Stimulated activated naive CD4-positive, alpha-beta T cell (primary cell): ENCODE measurements around the gene NUDT14.

Source experiments
- DNase-seq, 6 experiments: peaks; one replicate each; lab custom pipeline; 2025; lab: John Stamatoyannopoulos, UW

NUDT14 gene

DNA sequence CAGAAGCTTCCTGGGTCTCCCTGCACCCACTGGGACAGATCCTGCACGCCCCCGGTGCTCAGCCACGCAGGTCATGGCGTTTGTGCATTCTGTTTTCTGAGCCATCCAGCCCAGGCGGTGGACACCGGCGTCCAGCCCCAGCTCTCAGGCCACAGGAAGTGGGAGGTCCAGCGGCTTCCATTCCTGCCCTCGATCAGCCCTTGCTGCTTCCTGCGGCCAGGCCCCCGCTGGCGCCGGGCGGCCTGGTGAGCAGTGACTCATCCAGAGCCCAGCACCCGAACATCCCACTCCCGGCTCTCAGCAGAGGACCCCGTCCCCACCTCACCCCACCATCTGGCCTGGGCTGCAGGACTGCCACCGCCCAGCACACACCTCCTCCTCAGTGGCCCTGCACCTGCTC lies 18.0 kb upstream of the NUDT14 start:
- no peak for DNase-seq

DNA sequence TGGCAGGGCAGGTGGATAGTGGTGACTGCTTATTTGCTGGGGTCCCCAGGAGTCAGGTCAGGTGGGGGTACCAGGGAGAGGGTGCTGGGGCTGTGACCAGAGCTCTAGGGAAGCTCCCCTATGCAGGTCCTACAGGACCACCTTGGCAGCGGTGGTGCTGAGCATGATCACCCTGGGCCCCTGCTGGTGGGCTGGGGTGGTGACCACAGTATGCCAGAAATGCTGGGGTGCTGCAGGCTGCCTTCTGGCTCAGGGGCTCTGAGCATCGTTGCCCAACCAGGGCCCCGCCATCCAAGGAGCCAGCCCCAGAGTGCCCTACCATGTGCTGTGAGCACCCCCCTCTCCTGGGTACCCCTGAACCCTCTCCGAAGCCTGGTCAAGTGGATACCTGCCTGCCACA lies 17.5 kb upstream of the NUDT14 start:
- DNase-seq, result no peak

DNA sequence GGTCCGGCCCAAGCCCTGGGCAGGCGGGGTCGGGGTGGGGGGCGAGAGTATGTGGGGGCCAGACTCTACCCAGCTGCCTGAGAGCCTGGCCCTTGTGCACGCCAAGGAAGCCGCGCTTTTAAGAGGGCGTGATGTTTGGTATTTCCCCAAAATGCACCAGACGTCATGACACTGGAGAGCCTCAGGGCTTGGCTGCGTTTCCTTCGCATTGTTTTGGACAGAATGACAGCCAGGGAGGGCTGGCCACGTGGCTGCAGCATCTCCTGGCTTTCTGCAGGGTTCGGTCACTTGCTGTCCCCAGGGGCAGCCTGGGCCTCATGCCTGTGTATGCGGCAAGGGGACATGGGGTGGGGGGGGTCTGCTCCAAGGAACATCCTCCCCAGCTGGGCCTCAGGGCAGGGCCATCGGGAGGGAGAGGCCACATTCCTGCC lies 16.1 kb upstream of the NUDT14 start:
- DNase-seq, result no peak

DNA sequence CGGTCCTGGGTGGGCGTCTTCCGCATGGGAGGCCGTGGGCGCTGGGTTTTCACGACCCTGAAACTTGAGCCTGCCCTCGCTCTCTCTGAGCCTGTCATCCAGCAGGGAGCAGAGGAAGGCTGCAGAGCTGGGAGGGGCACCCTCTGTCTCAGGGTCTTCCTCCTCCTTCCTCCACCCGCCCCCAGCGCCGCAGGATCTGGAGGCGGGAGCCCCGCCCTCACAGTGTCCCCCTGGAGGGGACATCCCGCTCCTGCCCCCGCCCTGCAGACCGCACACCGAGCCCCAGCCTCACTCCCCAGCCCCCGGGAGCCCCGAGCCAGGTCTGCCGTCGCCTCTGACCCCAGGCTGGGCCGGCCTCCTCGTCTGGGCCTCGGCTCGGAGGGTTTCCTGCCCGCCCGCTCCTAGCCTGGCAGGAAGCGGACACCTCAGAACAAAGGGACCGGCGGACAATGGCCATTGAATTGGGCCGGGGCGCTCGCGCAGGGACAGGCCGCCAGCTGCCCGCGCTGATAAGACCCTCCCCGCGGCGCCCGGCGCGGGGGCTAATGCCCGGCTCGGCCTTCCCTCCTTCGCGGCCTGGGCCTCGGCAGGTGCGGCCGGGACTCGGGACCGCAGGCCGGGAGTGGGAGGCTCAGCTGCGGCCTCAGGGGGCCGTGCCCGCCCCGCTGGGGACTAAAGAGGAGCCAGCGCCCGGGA lies 15.3 kb upstream of the NUDT14 start:
- DNase-seq, result no peak

DNA sequence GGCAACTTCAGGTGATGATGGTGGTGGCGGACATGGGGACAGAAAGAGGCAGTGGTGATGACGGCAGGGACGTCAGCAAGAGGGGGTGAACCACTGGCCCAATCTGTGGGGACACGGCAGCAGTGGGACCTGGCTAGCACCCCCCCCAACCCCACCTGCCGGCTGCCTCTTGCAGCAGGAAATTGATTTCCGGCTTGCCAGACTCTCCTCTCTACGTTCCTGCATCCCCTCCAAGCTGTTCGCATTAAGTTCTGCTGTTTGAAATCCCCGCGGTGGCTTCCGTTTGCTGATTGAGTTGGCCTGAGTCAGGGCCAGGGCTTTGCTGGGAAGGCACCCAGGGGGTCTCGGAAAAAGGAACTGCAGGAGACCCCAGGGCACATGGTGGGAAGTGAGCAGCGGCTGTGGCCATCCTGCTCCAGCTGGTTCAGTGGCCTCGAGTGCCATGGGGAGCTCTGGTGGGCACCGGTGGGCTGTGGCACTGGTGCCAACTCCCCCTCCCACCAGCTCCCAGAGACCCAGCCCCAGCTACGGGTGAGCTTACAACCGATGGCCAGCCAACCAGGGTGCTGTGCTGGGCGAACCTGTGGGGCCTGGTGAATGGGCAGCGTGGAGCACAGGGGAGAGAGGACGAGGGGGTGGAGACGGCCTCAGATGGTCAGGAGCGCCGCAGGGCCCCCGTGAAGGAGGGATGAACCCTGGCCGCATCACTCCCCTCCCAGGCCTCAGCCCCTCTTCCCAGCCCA lies 14.6 kb upstream of the NUDT14 start:
- DNase-seq, result peak in 4 of 6 experiments; percentile 17 to 37 (median 20)

DNA sequence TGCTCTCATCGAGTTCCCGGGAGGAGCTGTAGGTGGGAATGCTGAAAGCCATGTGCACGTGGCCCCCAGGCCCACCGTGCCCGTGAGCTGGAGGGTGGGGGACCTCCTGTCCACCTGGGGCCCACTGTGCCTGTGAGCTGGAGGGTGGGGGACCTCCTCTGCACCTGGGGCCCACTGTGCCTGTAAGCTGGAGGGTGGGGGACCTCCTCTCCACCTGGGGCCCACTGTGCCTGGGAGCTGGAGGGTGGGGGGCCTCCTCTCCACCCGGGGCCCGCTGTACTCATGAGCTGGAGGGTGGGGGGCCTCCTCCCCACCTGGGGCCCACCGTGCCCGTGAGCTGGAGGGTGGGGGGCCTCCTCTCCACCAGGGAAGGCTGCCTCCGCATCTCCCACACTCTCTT lies 13.9 kb upstream of the NUDT14 start:
- DNase-seq, result no peak

DNA sequence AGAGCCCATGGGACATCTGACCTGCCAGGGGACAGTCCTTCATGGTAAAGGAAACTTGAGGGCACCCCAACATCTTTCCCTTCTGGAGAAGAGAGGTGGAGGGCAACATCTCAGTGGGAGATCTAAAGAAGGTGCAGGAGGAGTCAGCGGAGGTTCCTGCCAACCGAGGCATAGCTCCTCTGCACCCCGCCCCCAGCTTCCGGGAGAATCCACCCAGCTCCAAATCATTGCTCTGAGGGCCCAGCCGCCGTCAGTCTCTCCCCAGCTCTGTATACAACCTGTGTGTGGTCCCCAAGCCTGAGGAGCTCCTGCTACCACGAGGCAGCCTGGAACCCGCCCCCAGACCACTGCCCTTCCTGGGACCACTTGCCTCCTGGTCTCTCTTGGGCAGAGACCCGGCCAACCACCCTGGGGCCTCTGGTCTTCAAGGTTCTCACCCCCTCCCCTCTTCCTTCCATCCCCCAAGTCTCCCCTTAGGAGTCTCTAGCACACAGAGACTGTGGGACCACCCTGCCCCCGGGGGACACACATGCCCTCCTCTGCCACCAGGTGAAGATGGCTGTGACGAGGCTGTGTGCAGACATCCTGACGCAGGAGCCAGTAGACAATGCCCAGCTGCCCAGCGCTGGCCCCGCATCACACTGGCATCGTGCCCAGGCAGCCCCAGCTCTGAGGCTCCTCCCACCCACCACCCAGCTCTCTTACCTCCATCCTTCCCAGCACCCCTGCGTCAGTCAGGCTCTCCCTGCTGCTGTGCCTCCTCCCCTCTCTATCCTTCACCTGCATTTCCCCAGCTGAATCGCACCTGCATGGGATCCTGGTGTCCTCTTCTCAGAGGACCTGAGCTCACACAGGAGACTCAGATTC lies 13.0 kb upstream of the NUDT14 start:
- peak in 4 of 6 experiments; percentile 20 to 33 (median 27) for DNase-seq

DNA sequence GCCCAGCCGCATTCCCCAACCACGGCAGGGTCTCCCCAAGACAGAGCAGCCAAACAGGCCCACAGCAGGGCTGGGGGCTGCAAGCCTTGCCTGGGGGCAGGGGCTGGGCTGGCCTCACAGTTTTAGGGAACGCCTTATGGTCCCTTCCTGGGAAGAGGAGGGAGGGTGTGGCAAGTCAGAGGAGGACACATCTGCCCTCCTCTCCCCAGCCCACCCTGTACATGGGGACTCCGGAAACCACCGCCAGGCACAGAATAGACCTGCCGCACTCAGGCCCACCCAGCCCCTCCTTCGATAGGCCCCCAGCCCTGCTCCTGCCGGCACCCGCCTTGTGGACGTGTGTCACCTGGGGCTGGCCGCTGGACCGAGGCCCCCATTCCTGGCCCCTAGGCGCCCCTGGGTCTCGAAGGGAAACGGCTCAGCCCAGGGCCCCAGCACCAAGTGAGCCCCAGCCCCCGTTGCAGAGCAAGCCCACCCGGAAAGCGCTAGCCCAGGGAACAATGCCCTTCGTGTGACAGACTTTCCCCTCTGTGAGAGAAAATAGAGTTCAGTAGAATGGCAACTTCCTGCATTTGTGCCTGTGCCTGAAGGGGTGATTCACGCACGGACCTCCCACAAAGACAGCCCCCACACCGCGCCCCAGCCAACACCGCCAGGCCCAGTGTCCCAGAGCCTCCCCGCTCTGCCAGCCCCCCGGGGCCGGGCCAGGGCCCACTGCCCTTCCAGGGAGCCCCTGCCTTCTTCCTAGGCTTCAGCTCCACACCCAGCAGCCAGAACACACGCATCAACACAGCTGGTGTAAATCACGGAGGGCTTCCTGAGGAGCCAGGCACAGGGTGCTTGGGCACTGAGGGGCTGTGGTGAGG lies 12.0 kb upstream of the NUDT14 start:
- DNase-seq, result peak in 1 of 6 experiments; percentile 41

DNA sequence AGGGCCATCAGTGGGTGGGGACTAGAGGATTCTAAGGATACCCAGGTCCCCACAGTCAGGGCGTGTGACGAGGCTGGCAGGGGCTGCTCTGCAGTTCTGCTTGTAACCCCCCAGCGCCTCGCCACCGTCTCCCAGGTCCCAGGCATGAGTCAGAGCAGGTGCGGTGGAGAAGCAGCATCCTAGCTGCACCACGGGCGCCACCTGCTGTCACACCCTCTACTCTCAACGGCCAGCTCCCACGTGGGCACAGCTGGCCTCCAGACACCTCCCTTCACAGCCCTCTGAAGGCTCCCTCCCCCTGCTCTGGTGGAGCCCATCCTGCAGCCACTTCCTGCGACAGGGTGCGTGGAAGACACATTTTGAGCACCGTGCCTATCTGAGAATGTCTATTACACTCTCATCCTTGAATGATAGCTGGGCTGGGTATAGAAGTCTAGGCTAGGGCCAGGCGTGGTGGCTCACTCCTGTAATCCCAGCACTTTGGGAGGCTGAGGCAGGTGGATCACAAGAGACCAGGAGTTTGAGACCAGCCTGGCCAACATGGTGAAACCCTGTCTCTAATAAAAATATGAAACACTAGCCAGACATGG lies 6.9 kb upstream of the NUDT14 start:
- DNase-seq, result no peak

DNA sequence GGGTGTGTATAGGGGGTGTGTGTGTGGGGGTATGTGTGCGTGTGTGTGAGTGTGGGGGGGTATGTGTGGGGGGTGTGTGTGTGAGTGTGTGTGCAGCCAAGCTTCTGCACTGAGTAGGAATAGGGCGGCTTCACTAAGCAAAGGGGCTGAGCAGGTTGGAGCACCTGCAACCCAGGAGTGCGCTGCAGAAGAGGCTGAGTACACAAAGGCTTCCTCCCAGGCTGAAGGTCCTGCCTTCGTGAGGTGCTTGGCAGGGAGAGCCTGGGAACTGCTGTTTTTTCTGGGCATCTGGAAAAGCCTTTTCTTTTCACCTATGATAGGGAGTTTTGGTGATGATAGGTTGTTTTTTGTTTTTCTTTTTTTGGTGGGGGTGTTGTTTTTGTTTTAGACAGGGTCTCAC lies 6.0 kb upstream of the NUDT14 start:
- no peak for DNase-seq

DNA sequence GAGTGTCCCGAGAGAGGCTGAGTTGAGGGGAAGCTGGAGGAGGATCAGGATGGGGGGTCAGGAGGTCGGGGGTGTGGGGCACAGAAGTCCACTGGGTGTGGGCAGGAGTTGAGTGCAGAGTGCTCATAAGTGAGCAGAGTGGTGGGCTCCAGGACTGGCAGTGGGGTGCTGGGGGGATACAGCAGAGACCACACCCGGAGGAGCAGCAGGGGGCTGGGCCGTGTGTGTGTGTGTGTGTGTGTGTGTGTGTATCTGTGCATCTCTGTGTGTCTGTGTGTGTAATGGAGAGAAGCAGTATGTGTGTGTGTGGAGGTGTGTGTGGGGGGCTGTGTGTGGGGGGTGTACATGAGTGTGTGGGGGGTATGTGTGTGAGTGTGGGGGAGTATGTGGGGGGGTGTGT lies 4.9 kb upstream of the NUDT14 start:
- DNase-seq, result no peak

DNA sequence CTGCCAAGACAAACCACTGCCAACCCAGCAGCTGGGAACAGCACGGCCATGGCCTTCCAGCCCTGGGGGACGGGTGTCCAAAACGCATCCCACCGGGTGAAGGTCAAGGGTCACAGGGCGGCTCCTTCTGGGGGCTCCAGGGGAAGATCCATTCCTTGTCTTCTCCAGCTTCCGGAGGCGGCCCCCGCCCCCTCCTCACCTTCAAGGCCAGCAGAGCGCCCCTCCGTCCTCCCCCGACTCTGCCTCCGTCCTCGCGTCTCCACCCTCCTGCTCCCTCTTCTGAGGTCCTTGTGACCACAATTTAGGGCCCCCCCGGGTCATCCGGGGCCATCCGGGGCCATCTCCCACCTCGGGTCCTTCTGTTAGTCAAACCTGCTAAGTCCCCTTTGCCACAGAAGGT lies 3.9 kb upstream of the NUDT14 start:
- DNase-seq, result no peak

DNA sequence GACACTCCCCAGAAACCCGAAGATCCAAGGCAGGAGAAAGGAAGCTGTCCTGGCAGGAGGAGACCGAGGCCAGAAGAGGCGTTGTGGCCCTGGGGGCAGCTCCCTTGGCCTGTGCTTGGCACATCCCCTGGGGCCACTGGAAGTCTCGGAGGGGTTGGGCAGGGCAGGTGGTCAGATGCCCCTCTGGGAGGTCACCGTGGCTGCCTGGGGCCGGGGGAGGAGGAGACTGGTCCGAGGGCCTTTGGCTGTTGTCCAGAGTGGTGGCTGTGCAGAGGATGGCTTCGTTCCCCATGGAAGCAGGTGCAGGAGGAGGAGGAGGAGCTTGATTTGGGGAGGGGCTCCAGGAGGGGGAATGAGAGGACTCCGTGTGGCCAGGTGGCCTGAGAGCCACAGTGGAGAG lies 3.3 kb upstream of the NUDT14 start:
- DNase-seq, result no peak

DNA sequence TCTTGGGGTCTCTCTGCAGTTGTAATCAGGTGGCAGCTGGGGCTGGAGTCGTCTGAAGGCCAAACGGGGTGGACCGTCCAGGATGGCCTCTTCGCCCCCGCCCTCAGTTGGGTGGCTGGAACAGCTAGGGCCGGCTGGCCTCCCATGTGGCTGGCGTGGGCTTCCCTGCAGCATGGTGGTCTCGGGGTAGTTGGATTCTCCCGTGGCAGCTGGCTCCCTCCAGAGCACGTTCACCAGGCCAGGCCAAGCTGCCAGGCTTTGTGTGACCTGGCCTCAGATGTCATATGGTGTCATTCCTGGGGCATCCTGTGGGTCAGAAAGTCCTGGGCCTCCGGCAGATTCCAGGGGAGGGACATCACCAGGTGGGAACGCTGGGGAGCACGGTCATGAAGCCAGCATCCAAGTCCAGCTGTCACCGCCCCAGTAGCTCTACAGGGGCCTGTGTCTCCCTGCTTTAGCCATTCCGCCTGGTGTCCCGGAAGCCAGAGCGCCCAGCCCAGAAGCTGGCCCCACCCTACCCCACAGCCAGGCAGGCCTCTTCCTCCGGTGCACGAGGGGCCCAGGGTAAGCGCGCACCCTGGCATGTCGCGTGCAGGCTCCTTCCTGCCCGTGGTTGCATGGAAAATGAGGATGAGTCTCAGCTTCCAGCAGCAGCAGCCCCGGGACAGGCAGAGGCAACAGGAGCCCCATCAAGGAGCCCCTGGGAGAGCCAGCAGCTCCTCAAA lies 1.3 kb upstream of the NUDT14 start:
- DNase-seq, result peak in 1 of 6 experiments; percentile 21

DNA sequence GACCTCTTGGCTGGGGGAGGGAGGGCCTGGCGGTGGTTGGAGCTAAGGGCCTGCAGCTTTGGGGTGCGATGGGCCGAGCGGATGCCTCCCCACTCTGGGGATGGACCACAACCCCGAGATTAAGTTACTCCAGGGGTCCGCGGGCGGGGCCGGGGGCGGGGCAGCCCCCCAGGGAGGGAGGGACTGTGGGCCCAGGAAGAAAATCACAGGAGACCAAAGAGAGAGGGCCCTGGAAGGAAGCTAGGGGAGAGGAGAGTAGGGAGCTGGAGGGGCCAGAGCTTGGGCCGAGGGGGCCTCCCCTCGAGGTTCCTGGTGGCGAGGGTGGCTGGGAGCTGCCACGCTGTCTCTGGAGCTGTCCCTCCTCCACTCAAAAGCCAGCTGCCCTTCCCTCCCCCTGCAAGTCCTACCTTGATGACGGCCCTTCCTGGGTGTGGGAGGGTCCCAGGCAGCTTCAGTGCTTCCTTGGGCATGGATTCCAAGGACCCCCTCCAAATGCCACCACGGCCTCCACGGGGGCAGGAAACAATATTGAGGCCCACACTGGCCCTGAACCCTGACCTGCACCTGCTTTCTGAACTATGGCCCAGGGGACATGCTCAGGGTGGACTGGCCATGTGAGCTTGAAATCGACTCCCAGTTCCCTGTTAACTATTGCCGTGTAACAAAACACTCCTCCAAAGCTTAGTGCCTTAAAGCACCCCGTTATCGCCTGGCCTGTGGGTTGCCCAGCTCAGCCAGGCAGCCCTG lies 610 bp upstream of the NUDT14 start:
- DNase-seq, result peak in 1 of 6 experiments; percentile 39

DNA sequence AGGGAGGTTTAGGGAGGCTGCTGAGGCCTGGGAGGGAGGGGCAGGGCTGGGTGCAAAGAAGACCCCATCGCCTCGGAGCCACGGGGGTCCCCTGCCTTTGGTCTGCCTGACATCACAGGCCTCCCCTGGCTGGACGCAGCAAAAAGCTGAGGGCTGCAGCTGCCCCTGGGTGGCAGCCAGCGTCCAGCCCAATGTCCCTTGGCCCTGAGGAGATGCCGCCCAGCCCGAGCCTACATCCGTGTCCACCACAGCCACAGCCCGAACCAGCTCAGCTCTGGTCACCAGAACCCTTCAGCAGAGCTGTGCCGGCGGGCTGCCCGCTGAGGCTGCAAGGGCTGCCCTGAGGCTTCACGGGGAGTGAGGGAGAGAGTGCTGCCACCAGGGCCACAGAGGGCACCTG lies 1.9 kb downstream of the NUDT14 start:
- no peak for DNase-seq

DNA sequence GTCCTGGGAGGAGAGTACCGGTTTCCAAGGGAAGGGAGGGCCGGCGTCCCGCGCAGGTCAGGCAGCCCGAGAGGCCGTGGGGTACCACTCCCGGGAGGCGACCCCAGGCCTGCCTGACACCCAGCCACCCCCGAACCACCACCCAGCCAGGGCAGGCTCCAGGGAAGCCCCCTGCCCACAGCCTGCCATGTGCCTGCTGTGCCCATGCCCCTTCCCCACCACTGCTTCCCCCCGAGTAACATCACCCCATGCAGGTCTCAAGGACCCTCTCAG lies 2.3 kb downstream of the NUDT14 start:
- no peak for DNase-seq

DNA sequence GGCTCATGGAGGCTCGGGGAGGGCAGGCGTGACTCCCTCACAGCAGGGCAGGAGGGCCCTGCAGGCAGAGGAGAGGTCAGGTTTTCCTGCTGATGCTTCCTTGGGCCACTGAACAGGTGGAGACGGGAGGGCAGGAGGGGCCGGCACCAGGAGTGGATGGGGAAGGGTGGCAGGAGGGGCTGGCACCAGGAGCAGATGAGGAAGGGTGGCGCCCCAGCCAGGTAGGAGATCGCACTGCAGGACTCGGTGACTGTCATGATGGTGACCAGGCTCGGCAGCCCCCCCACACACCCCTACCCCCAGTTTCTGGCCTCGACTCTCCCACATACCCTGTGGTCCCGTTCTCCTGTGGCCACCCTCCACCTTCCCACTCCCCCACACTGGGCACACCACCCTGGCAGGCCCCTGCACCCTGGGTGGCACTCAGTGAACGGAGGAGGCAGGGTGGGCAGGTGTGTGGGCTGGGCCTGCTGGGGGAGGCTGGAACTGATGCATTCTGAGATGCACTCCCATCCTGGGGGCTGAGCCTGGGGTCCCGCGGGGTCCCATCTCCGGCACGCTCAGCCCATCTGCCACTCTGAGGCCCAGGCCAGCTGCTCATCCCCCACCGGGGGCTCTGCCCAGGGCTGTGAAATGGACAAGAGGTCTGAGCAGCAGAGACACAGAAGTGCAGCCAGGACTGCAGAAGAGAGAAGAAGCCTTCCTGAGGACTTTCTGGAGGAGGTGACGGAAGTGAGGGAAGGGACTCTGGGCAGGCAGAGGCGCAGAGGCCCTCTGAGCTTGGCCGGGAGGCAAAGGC lies 2.8 kb downstream of the NUDT14 start:
- no peak for DNase-seq

DNA sequence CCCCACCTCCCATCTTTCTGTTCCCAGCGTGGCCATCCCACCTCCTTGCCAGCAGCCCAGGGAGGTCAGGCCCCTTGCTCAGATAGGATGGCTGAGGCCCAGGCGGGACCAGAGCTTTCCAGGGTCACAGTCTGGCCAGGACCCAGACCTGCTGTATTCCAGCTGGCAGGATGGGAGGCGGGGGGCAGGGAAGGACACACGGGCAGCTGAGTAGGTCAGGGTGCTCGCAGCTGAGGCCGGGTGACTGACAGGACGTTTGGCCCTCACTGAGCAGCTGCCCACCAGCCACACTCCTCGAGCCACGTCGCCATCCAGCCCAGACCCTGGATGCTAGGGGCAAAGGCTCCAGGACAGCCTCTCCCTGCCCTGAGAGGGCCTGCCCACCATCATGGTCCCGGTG lies 4.0 kb downstream of the NUDT14 start:
- DNase-seq, result no peak
